Dermis microvascular lymphatic vessel endothelial cell (primary cell): Measurements from ENCODE around the gene BCL11A. TPM values are rescaled to one million over a fixed set of nuclear protein-coding genes. Genes with fewer than 3 reads are reported as not detected.

Source experiments
- DNase-seq, 2 donors: peaks; one replicate each; pipeline versions ENCODE4 v3.0.0 to v3.0.0-alpha.2; 2010; ENCODE audit warnings: low read depth in 2 of 2
- total RNA-seq: library from RNA; depleted of rRNA; stranded (reverse); fragments of >200 nt; gene quantifications from 2 replicates; pipeline ENCODE4 v1.2.1, GENCODE V29; 2014

The BCL11A gene
- total RNA-seq, 1 donor from 2014 or later = 0.64 TPM

- DNase-seq = no peak
These were observed 46.1 kb downstream of the BCL11A start for GRCh38 chr2:60507211-60507965.

DNA sequence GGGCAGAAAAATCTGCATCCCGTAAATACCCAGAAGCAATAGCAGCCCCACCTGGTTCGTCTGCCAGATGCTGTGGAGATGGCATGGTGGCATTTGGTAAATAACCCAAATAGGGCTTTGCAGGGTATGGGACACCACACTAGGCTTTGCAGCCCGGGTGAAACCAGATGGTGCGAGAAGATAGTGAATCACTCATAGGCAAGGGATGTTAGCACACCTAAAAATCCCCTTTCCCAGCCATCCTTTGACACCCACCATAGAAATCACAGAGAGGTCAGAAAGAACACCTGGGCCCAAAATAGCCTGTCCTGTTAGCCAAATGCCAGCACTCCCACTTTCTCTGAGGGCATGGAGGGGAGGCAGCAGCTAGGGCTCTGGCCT is 47.6 kb downstream of the BCL11A start:
- no peak for DNase-seq

- no peak for DNase-seq
These were observed 48.1 kb downstream of the BCL11A start for GRCh38 chr2:60505240-60505879.

DNA sequence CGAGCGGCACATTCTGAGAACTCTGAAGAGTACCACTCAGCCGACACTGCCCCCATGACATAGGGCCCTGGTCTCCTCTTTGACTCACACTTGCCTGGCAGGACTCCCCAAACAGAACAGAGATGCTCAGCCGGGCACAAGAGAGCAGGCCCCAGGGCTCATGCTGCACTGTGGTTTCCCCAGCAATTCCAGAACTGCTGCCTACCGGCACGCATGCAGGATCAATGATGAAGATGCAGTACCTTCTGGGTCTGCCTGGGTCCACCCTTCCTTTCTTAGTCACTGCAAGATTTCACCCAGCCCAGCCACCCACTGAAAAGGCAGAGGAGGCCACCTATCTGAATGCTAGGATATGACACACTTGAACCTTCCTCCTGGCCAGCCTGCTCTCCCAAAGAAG is 49.4 kb downstream of the BCL11A start:
- no peak for DNase-seq

DNA sequence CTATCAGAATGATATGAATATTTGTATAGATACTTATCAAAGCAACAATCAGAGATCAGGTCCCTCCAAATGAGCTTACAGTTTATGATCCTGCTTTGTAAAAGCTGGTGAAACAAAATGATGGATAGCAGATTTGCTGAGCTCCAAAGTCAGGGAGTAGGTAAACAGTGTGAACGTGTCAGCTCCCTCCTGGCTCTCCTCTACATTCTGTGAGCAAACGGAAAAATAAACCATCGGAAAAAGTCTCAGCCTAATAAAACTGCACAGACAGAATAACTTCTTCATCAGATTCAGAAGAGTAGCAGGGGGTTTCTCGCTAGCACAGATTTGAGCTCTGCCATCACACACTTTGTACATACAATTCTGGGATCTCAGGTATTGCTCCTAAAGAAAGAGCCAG is 51.3 kb downstream of the BCL11A start:
- DNase-seq = no peak

- DNase-seq = no peak
These were observed 52.6 kb downstream of the BCL11A start for GRCh38 chr2:60500861-60501260.

GRCh38 chr2:60499651-60500265 is 53.7 kb downstream of the BCL11A start:
- DNase-seq = no peak

DNA sequence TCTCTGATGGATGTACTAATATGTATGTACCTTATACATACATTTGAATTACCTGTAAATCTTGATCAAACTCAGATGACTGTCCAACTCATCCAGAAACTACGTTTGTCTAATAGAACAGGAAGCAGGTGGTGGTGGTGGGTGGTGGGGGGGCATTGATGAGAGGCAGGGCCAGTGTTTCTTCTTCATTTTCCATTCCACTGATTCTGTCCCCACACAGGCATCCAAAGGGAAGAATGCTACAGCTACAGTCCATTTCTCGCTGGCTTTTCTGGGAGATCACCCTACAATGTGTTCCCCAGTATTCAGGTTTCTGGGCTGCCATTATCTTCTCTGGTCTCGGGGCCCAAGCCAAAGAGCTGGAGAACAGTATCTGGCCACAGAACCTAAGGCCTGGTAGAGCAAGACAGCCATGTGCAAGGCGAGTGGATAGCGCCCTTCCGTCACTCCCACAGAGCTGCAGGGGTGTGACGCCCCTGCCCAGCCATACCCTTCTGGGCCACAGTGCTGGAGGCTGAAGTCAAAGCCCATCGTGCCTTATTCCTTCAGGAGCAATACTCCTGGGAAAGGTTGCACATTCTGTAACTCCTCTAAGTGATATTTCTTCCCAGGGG is 54.5 kb downstream of the BCL11A start:
- DNase-seq = no peak

GRCh38 chr2:60498127-60498815 is 55.2 kb downstream of the BCL11A start:
- no peak for DNase-seq

DNA sequence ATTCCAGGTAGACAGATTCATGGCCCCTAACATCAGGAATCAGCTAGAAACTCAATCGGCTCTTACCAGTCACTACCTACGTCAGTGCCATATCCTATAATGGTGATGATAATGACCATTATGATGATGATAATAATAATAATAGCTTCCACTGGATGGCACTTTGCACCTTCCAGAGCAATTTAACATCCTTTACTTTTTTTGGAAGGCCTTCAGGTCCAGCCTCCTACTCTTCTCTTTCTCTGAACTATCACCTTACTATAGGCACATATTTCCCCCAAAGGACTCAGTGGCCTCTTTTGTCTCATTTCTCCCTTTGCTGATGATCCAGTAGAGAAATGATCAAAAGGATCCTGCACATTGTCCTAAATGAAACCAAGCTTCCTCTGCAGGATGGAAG is 56.0 kb downstream of the BCL11A start:
- no peak for DNase-seq

- no peak for DNase-seq
These were observed 56.5 kb downstream of the BCL11A start for GRCh38 chr2:60496956-60497355.

DNA sequence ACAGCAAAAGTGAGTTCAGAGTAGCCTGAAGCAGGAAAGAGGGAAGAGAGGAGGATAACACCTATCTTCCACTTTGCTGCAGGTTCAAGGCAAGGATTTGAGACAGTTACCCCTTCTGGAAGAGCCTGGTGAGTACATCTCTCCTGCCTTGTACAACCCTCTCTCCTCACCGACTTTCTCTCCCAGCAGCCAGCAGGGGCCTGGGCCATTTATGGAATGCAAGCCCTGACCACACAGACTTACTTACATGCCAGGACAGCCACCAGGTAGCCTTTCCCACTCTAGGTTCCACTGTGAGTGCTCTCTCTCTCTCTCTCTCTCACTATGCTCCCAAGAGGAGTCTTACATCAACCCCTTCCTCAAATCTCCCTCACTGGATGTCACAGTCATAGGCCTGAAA is 57.0 kb downstream of the BCL11A start:
- DNase-seq = no peak

- DNase-seq = no peak
These were observed 58.3 kb downstream of the BCL11A start for GRCh38 chr2:60495041-60495625.

- no peak for DNase-seq
These were observed 59.6 kb downstream of the BCL11A start for GRCh38 chr2:60493804-60494387.

GRCh38 chr2:60492548-60492947 is 60.9 kb downstream of the BCL11A start:
- DNase-seq = no peak

DNA sequence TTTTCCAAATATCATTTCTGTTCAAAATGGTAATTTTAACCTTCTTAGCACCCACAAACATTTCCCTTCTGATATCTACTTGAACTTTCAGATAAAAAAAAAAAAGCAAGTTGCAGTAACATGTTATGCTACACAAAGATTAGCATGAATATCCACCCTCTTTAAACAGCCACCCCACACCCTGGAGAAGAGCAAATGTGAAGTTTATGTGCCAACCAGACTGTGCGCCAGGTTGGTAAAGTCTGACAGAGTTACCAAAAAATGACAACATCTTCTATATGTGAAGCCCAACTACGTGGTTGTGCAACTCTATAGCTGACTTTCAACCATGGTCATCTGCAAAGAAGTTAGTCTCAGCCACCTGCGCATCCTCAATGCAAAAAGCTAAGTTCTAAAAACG is 62.6 kb downstream of the BCL11A start:
- no peak for DNase-seq

DNA sequence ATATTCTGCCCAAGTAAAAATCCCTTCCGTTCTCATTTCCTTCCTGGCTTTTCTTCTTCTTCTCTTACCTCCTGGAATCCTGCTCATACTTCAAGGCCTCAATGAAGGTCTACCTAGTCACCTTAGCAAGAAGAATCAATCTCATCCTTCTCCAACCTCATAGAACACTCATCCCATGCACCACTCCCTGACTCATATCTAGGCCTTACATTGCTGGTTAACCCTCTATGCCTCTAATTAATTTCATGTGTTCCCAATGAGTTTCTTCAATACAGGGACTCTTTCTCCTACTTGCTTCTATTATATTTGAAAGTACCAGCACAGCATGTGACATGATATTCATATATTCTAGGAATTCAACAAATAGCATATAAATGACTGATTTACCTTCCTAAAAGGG is 63.0 kb downstream of the BCL11A start:
- no peak for DNase-seq

GRCh38 chr2:60489289-60489688 is 64.2 kb downstream of the BCL11A start:
- no peak for DNase-seq

- no peak for DNase-seq
These were observed 65.2 kb downstream of the BCL11A start for GRCh38 chr2:60488291-60488690.

DNA sequence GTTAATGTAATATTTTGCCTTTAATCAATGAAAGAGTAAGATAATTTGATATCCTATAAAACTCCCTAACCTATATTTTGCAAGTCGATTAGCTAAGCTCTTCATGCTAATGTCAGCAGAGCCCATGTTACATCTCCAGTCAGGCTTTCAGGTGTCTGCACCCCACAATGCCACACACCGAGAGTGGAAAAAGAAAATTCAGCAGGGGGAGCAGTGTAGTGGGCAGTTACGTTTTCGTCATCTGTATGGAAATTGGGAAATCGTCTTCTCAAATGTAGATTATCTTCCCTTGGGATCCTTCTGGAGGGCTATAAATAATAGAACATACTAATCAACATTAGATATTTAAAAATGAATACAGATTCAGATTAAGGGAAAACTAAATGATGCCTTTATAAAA is 66.3 kb downstream of the BCL11A start:
- no peak for DNase-seq

DNA sequence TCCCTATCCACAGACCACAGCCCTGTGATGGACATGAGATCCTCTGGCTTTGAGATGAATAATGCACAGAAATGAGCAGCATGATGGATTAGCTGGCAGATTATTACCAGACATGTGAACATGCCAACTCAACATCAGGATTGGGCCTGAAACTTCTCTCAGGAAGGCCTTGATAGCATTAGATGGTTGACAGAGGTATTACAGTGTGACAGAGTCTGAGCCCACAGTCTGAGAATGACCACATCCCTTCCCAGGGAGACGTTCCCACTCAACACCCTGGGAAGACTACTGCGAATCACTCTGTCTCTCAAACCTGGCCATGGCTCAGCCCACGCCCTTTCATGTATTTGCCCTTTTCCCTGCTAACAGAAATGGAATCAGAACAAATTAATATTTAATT is 66.9 kb downstream of the BCL11A start:
- DNase-seq = no peak
